Dedifferentiated amniotic fluid mesenchymal stem cell (primary cell): ENCODE results near the gene LRMDA.
"Not testable (repeated sequence)": the region's sequence is repeated elsewhere in the genome, so short reads cannot be mapped to it uniquely, and the experiment has no call there.

Source experiments
- DNase-seq: peaks from one replicate; pipeline ENCODE4 v3.0.0-alpha.2; 2016; ENCODE audit errors: extremely low spot score

Gene LRMDA

DNA sequence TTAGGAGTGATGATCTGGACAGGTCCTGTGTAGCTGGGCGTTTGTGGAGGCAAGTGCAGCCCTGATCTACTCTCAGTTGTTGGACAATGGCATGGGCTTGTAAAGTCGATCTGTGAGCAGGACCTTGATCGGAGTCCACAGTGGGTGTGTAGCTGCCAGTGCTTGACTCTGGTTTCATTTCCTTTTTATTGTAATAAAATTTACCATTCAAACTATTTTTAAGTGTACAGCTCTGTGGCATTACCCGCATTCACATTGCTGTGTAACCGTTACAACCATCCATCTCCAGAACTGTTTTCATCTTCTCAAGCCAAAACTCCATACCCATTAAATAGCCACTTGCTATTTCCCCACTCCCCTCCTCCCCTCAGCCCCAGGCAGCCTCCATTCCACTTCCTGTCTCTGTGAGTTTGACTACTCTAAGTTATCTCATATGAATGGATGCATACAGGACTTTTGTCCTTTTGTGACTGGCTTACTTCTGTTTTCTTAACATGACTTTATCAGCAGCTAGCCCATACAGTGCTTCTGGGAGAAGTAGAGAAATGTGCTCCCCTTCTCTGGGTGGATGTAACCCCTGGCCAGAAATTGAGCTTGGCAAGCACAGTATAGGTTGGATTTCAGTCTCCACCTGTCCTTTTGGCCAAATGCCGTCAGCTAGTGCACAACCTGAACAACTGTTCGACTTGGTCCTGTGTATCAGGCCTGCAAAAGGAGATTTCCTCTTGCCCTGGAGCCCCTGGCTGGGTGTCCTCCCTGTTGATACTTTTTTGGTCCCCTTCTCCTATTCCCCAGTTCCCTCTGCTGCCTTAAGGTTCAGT lies 180.0 kb downstream of the LRMDA start:
- no peak for DNase-seq

- no peak for DNase-seq
These were observed 180.6 kb downstream of the LRMDA start for GRCh38 chr10:75611993-75612372.

- DNase-seq, result no peak
These were observed 181.7 kb downstream of the LRMDA start for GRCh38 chr10:75612904-75613684.

GRCh38 chr10:75613685-75614504 lies 182.5 kb downstream of the LRMDA start:
- no peak for DNase-seq

DNA sequence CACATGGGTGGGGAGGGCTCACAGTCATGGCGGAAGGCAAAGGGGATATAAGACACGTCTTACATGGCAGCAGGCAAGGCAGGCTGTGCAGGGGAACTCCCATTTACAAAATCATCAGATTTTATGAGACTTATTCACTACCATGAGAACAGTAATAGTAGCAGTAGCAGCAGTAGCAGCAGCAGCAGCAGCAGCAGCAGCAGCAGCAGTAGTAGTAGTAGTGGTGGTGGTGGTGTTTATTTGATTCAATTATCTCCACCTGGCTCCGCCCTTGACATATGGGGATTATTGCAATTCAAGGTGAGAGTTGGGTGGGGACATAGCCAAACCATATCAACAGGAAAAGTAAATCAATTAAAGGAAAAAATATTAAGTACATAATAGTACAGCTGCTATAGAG lies 184.7 kb downstream of the LRMDA start:
- DNase-seq, result no peak

DNA sequence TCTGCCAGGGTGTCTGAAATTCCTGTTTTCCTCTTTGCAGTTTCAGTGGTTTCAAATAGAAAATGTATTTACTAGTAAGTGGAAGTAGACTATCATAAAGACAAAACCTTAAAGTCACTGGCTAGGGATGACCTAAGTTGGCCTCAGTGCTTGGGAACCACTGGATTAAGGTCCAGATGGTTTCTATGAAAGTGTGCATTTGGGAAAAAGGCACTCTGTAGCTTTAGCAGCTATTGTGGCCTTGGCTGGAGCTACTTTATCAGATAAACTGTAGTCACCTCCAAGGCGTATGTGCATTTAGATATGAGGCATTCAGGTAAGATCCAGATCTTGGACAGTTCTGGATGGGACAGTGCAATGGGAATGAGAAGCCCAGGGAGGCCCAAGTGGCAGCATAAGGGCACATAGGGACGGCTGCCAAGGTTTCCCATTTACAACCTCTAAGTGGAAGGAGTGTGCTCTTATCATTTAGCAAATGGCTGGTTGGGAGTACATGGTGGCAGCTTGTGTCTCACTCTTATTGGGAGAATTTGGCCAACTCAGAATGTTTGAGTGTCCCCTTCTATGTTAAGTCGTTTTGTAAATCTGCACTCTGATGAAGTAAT lies 185.6 kb downstream of the LRMDA start:
- DNase-seq, result no peak

DNA sequence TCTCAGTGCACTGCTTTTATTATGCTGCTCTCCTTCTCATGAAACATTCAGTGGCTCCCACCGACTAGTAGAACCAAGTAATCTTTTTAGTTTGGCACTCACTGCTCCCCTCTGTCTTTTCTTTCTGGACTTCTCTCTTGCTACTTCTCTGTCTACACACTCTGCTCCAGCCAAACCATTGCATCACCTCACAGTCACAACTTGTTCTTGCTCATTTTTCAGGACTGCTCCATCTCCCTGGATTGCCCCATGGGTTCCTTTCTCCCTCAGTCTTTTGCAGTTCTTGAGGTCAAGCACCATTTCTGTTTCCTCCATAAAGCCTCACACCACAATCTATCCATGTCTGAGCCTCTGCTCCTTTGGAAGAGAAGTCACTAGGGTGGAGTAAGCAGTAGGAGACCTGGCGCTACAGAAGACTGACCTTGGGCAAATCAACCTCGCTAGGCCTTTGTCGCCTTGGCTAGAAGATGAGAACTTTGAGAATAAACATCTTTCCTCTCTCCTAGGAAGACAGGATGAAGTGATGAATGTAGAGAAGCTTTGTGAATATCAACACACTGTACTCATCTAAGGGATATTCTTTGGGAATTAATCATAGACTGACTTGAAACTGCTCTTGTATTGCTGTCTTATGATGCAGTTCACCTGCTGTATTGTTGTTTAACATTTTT lies 186.2 kb downstream of the LRMDA start:
- DNase-seq, result no peak

DNA sequence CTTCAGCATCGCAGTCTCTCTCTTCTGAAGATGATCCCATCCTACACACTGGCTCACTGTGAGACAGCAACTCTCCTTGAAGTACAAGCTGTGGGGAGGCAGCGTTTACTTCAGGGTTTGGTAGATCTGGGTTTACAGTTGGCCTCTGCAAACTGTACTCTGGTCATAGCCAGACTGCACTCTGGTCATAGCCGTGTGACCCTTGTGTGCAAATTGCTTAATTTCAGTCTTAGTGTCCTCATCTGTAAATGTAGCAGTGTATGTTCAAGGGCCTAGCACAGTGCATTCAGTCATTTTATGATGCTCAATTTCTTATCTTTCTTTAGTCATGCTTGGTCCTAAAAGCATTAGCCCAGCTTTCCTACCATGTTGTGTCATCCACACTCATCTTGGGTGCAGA lies 188.2 kb downstream of the LRMDA start:
- no peak for DNase-seq

- no peak for DNase-seq
These were observed 188.9 kb downstream of the LRMDA start for GRCh38 chr10:75620356-75620755.

GRCh38 chr10:75621003-75621402 lies 189.6 kb downstream of the LRMDA start:
- DNase-seq, result not testable (repeated sequence)

DNA sequence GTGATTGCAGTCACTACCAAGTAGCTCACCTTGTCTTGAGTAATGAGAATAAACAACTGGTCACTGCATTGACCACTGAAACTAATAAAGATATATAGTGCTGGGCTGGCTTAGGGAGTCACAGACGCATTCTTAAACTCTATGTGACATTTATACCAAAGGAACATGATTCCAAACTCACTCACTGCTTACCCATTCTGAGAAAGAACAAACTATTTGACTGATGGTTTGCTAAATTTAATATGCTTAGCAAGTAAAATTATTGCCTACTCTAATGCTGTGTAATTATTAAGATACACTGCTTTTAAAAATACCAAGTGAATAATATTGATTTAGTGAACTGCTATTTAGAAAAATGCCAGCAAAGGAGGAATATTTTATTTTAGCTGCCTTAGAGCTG lies 191.1 kb downstream of the LRMDA start:
- DNase-seq, result no peak

DNA sequence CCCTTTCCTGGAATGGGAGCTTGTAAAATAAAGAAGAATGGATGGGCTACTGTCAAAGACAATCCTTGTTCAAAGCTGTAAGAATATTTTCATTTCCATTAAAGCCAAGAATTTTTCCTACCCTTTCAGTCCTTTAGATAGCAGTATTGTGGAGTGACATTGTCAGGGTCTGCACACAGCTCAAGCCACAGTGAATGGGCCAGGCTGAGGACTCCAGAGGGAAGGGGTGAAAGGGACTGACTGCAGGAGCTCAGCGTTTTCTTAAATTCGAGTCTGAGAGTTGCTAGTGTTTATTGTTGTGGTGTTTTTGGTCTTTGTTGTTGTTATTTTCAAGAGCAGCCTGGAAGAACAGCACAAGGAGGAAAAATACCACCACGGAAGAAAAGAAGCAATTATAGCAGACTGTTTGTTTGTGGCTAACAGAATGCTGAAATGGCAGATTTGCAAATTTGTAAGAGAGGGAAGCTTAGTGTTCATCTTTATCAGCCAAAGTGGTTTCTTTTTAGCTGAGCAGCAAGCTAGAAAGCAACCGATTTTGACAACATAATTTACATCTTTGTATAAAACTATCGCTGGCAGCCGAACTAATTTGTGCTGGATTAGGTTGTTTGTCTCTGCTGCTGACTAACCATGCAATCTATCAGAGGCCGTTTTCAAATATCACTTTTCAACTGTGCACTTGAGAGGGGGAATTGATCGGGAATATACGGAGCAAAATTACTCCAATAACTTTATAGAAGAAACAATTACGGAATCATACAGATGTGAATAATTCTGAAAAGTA lies 192.1 kb downstream of the LRMDA start:
- DNase-seq, result no peak

- DNase-seq, result no peak
These were observed 193.2 kb downstream of the LRMDA start for GRCh38 chr10:75624638-75625037.

GRCh38 chr10:75630746-75631145 lies 199.3 kb downstream of the LRMDA start:
- no peak for DNase-seq

DNA sequence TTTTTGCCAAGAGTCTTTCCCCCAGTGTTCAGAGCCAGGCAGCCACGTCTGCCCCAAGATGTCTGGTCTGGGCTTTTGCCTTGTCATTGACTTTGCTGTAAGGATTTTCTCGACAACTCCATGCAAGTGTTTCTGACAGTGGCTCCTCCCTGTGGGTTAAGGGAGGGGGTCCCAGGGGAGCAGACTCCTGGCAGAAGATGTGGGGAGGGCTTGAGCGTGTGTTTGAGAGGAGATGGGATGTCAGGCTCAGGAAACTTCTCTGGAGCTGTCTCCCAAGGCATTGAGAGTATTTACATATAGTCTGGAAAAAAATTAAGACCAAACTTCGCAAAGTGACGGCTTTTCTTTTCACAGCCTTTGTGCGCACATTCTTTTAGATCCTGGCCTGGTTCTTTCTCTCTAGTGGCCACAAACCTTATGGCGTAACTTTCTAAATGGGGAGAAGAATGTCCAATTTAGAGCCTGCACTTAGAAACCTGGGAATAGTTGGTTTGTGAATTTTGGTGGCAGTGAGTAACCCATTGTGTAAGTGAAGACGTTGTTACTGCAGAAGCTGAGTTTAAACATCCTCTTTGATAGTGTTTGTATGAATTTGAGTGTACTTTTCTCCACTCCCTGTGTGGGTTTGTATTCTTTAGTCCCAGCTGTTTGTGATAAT lies 201.5 kb downstream of the LRMDA start:
- no peak for DNase-seq

DNA sequence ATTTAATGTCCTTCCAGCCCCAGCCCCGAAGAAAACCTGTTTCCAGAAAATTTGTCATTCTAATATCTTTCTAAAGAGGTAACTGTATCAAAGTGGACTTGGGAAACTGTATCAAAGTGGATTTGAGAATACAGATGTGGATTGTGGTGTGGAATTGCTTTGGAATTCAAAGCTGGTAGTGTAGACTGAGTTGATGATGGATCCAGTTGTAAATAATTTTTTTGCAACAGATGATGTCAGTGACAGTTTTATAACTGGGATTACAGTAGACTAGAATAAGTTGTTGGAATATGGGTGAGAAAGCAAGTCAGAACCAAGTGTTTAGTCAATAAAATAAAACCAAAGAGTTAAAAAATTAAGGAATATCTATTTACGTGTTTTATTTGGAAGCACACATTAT lies 202.1 kb downstream of the LRMDA start:
- DNase-seq, result no peak

DNA sequence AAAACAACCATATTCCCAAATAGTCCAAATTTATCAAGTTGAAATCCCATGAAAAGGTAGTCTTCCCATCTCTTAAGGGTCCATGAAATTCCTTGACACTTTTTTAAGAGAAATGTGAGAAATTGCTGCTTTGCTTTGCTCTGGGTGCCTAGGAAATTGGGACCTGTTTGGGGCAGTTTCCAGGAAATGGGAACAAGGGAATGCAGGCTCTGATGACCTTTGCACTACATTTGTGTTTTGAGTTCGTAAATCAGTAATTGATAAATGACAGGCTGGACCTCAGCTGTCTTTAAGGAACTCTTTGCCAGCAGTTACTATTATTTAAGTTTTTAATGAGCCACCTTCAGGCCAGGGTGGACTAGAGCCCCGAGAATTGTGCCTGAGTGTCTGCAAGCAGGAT lies 203.5 kb downstream of the LRMDA start:
- no peak for DNase-seq

DNA sequence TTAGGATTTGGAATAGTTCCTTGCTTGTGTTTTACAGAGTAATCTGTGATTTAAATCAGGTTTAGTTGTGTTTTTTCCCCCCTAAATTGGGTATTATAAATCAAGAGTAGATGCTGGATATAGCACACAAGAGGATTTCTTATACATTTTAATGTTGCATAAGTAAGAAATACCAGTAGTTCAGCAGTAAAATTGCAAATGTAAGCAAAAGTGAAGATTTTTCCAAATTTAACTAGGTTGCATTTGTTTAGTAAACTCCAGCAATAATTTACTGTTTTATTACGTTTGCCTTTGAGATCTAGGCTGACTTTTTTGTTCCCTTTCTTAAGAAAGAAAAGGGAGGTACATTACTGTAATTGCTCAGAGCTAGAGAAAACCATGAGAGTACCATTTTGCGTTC lies 207.3 kb downstream of the LRMDA start:
- no peak for DNase-seq

GRCh38 chr10:75639736-75640135 lies 208.3 kb downstream of the LRMDA start:
- DNase-seq, result no peak

GRCh38 chr10:75640381-75640780 lies 209.0 kb downstream of the LRMDA start:
- no peak for DNase-seq
